ES-I3 (cell line): ENCODE results near the gene RNU1-2.
"Not testable (repeated sequence)": the region's sequence is repeated elsewhere in the genome, so short reads cannot be mapped to it uniquely, and the experiment has no call there.

ENCODE experiments used
- H3K36me3 ChIP-seq: 2 replicates; pipeline ENCODE4 v1.6.1; 2013; ENCODE audit warnings: mild to moderate bottlenecking, low read length, control low read depth, moderate library complexity; ENCODE audit not compliant: insufficient read depth
- H3K4me1 ChIP-seq: 2 replicates; pipeline ENCODE4 v1.6.1; 2013; ENCODE audit warnings: mild to moderate bottlenecking, control low read depth, low read length; ENCODE audit not compliant: insufficient read depth
- H3K9ac ChIP-seq: 2 replicates; pipeline ENCODE4 v1.6.1; 2013; ENCODE audit warnings: low read depth, mild to moderate bottlenecking, low read length, moderate library complexity
- H3K9me3 ChIP-seq: 2 replicates; pipeline ENCODE4 v1.6.1; 2013; ENCODE audit warnings: mild to moderate bottlenecking, low read length, moderate library complexity; ENCODE audit not compliant: control insufficient read depth, insufficient read depth

The RNU1-2 gene

DNA sequence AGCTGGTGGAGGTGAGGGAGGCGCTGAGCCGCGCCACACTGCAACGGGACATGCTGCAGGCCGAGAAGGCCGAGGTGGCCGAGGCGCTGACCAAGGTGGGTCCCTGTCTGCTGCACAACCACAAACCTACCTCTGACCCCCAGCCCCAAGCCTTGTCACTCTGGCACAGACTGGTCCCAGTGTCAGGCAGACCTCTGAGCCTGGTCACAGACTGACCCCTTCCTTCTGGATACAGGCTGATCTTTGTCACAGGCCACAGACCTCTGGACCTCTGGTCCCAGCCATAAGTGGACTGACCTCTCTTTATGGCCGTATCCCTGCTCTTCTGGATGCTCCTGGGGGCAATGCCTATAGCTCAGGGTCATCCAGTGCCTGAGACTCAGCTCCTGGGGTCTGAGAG lies 49.7 kb downstream of the RNU1-2 start:
- not testable (repeated sequence) for H3K4me1 ChIP-seq, H3K36me3 ChIP-seq, H3K9me3 ChIP-seq, H3K9ac ChIP-seq
